ENCODE results near the gene BFSP1. TPM values are rescaled to one million over a fixed set of nuclear protein-coding genes. Genes with fewer than 3 reads are reported as not detected.

Gene BFSP1
- total and polyA plus RNA-seq, 2 donors (not counting 3 experiments of a cell fraction or from before 2014, with no cell fraction given) = 3.1 to 5.2 TPM

GRCh38 chr20:17558154-17558940 lies 27.2 kb upstream of the BFSP1 start:
- intact Hi-C loops (cut with micrococcal nuclease) = loop anchor here (1.0 kb wide), 1 partner anchor 11 kb away; no protein-coding TSS in a partner anchor
- TF ChIP-seq POLR2AphosphoS5 (IDR thresholded peaks at IDR 0.05; ENCODE audit: insufficient read depth, low read depth, low read length) (peak; percentile 86), EZH2 (IDR thresholded peaks at IDR 0.05; ENCODE audit: borderline replicate concordance, low read depth, low read length, severe bottlenecking) (no peak), JUN (IDR thresholded peaks at IDR 0.05; ENCODE audit: borderline replicate concordance, insufficient read depth, insufficient read length, low read depth) (peak; percentile 84), MYC (IDR thresholded peaks at IDR 0.05; ENCODE audit: low read depth, low read length) (no peak), POLR2A (IDR thresholded peaks at IDR 0.05; ENCODE audit: low read depth, low read length) (peak; percentile 89), FOS (IDR thresholded peaks at IDR 0.05; ENCODE audit: borderline replicate concordance, insufficient read depth, low read length) (peak; percentile 87), GATA2 (IDR thresholded peaks at IDR 0.05; ENCODE audit: insufficient read depth, insufficient read length, low read depth, low read length) (no peak)
- TF ChIP-seq, protein P1, sequence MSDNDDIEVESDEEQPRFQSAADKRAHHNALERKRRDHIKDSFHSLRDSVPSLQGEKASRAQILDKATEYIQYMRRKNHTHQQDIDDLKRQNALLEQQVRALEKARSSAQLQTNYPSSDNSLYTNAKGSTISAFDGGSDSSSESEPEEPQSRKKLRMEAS (IDR thresholded peaks at IDR 0.05; ENCODE audit: insufficient read depth, insufficient read length) = no peak
- TF ChIP-seq, protein P2, sequence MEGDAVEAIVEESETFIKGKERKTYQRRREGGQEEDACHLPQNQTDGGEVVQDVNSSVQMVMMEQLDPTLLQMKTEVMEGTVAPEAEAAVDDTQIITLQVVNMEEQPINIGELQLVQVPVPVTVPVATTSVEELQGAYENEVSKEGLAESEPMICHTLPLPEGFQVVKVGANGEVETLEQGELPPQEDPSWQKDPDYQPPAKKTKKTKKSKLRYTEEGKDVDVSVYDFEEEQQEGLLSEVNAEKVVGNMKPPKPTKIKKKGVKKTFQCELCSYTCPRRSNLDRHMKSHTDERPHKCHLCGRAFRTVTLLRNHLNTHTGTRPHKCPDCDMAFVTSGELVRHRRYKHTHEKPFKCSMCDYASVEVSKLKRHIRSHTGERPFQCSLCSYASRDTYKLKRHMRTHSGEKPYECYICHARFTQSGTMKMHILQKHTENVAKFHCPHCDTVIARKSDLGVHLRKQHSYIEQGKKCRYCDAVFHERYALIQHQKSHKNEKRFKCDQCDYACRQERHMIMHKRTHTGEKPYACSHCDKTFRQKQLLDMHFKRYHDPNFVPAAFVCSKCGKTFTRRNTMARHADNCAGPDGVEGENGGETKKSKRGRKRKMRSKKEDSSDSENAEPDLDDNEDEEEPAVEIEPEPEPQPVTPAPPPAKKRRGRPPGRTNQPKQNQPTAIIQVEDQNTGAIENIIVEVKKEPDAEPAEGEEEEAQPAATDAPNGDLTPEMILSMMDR (IDR thresholded peaks at IDR 0.05; ENCODE audit: extremely low read depth in 1 of 2, insufficient read depth in 1 of 2, low read depth in 1 of 2, low read length in 2 of 2) = no peak
- peak overlapping the region; percentile 78 for H3K9ac ChIP-seq (replicated peaks; ENCODE audit: extremely low read depth, insufficient read depth, low read length)

More at GRCh38 chr20:17558154-17558940, 27.2 kb upstream of the BFSP1 start:
- H3K9me1 ChIP-seq (replicated peaks; ENCODE audit: control insufficient read depth, extremely low read depth, insufficient read depth, low read length) = no peaks in the 10 kb centered on the region
- H3K36me3 ChIP-seq (ENCODE audit: control insufficient read depth in 2 of 2, extremely low read depth in 1 of 2, insufficient read depth in 2 of 2, low read length in 2 of 2) = no peaks in the 10 kb centered on the region
- peak; percentile 95 for DNase-seq (ENCODE audit: low read depth, low spot score)
- no peaks in the 10 kb centered on the region for H3K79me2 ChIP-seq (ENCODE audit: control insufficient read depth, insufficient read depth, low read length)
- peak; percentile 70 for FAIRE-seq
- ChIA-PET CTCF (interaction anchor here (0.9 to 5.0 kb wide), 9 partner anchors 13 to 36 kb away, joined by 3 to 30 read pairs (median 7); partner anchors contain the start of gene DSTN), POLR2A (interaction anchor here (0.9 to 3.7 kb wide), 2 partner anchors 12 to 18 kb away, joined by 3 to 22 read pairs; partner anchors contain the start of gene DSTN)
- H3K27ac ChIP-seq (ENCODE audit: insufficient read depth, low read depth, low read length) = peak overlapping the region; percentile 96
- no peaks in the 10 kb centered on the region for H3K27me3 ChIP-seq (ENCODE audit: control insufficient read depth in 2 of 2, insufficient read depth in 2 of 2, low read length in 2 of 2)
- H4K20me1 ChIP-seq (replicated peaks; ENCODE audit: control insufficient read depth, extremely low read depth, insufficient read depth, low read length) = no peaks in the 10 kb centered on the region
- H3K4me3 ChIP-seq (replicated peaks in 1 of 3; ENCODE audit: insufficient read depth in 1 of 3, low read depth in 1 of 3, low read length in 3 of 3) = peak overlapping the region; percentile 2 to 38 (median 4)
- dilution Hi-C loops (cut with MboI; ENCODE audit: extremely low pct_ligation_motif_present, low sequenced_read_pairs) = no loop called here
- peak overlapping the region; percentile 60 for H3K4me2 ChIP-seq (ENCODE audit: insufficient read depth, low read length)
- no peak overlapping the region for H2AFZ ChIP-seq (ENCODE audit: low read depth, low read length)
- H3K9me3 ChIP-seq (replicated peaks; ENCODE audit: control insufficient read depth, insufficient read depth, low read length) = no peaks in the 10 kb centered on the region
- peaks cover 41% of the 10 kb centered on the region for H3K4me1 ChIP-seq (ENCODE audit: control insufficient read depth, extremely low read depth, insufficient read depth, low read length)
- TSS peak; percentile 85 for BruUV-seq (replicated peaks)

Data from endothelial cell of umbilical vein (primary cell).